GM18951 (cell line): Measurements from ENCODE around the gene SBDS.

Source experiments
- POLR2A ChIP-seq: IDR thresholded peaks from 4 replicates; pipeline ENCODE4 v1.6.1; 2011; ENCODE audit warnings: mild to moderate bottlenecking; ENCODE audit not compliant: insufficient read length, insufficient read depth; ENCODE audit errors: extremely low read depth
- in situ Hi-C: fragments of 300-500 bp; cut with MboI; formaldehyde crosslinking; loops from one replicate; pipeline ENCODE4 v1.12.0; 2022; ENCODE audit warnings: low sequenced_read_pairs, mixed read lengths, inconsistent platforms; ENCODE audit not compliant: unreplicated experiment

Gene SBDS

DNA sequence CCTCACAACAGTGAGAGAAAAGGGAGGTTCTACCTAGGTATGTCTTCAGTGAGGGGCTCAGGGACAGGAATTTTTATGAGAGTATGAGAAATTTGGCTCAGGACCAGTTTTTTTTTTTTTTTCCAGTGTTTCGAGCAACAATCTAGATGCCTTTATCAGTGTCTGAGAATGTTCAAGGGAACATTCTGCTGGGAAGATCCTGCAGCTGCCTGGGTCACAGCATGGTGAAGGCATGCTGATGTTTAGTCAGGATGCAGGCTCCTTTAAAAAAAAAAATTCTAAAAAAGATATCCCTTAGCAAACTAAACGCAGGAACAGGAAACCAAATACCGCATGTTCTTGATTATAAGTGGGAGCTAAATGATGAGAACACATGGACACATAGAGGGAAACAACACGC, 31.0 kb downstream of the SBDS start:
- in situ Hi-C loops, result no loop called here
- TF ChIP-seq POLR2A, result no peak

DNA sequence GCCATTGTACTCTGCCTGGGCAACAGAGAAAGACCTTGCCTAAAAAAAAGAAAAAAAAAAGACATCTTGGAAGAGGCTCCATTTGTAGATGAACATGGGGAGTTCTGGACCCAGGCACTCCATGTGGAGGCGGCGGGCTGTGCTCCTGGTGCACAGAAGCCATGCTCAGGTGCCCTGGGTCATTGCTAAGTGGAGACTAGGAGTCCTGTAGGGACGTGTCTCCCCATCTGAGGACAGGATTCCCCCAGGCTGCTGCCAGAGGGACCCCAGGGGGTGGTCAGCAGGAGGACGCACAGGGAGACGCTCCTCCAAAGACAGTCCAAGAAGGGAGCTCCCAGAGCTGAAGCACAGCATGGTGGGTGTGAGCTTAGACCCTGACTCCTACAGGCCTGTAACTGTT, 34.3 kb downstream of the SBDS start:
- in situ Hi-C loops, result no loop called here
- TF ChIP-seq POLR2A, result no peak

DNA sequence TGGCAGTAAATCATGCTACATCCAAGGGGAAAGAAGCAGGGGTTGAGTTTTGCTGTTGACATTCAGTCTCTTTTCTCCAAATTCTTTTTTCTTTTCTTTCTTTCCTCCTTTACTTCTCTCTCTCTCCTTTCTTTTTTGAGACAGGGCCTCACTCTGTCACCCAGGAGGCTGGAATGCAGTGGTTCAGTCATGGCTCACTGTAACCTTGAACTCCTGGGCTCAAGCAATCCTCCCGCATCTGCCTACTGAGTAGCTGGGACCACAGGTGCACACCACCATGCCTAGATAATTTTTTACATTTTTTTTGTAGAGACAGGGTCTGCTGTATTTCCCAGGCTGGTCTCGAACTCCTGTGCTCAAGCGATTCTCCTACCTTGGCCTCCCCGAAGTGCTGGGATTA, 35.2 kb downstream of the SBDS start:
- in situ Hi-C loops, result no loop called here
- TF ChIP-seq POLR2A, result no peak

DNA sequence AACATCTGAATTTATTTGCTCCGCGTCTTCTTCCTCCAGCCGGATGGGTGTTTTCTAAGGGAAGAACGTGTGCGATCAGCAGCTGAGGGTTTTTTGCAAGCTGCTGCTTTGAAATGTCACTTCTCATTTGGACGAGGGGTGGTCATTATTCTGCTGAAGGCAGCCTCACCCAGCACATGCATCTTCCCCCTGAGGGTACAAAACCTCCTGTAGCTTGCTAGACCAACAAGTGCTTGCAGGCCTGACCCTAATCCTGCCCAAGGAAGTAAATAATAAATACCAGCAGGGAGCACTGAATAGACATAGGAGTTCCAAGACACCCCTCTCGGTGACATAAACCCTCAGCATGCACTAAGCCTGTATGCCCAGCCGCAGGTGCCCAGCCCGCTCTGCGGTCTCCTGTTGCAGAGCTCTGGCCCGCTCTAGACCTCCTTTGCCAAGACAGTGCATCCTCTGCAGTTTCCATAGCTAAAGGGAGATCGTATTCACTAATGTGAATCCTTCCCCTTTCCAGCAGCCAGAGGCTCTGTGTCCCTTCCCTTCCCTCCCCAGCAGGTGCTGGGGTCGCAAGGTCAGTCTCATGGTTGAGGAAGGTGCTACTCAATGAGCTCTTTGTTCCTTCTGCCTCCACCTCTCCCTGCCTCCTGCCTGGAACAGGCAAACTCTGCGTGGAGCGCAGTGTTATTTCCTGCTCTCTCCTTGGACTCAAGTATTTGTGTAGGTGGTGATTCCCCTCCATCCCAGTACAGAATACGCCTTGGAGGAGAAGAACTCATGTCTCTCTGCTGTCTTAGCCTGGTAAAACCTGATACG, 36.6 kb downstream of the SBDS start:
- no peak for TF ChIP-seq POLR2A

DNA sequence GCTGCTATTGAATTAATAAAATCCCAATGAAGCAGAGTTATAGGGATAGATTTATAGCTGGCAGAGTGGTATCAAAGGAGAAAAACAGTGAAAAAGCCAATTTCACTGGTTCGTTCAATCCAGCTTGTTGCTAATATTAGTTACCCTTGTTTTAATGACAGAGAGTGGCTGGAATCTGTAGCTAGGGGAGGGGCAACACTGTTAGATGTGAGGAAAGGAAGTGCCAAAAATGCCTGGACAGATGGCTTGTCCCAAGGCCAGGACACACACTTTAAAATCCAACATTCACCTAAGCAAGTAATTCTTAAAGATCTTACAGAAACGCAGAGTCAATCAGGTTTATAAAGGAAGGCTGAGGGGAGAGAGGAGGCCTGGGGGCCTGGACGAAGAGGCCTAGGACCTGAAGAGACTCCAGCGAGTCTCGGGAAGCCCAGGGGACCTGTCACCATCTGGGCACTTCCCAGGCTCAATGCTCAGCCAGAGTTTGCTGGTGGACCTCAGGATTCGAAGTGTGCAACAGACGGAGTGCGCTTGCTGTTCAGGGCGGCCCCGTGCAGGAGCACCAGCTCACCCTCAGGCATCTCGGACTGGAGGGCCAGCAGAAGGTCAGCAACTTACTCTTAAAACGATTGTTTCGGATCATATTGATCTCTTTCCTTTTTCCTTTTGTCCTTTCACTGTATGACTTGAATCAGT, 37.6 kb downstream of the SBDS start:
- no peak for TF ChIP-seq POLR2A
- in situ Hi-C loops, result no loop called here

More for the DNA sequence above, 36.6 kb downstream of the SBDS start:
- in situ Hi-C loops, result no loop called here

DNA sequence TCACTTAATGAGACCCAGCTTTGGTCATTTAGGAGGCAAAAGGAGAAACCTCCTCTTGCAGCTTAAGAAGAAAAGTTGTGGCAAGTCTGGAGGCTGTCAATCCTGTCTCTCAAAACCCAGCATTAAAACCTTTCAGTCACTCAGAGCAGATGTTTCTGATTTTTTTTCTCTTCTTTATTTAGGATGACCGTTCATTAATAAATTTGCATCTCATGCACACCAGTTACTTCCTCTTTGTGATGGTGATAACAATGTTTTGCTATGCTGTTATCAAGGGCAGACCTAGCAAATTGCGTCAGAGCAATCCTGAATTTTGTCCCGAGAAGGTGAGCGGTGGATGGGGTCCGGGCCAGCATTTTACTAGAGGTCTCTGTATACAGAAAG, 42.4 kb downstream of the SBDS start:
- no peak for TF ChIP-seq POLR2A
- in situ Hi-C loops, result no loop called here

DNA sequence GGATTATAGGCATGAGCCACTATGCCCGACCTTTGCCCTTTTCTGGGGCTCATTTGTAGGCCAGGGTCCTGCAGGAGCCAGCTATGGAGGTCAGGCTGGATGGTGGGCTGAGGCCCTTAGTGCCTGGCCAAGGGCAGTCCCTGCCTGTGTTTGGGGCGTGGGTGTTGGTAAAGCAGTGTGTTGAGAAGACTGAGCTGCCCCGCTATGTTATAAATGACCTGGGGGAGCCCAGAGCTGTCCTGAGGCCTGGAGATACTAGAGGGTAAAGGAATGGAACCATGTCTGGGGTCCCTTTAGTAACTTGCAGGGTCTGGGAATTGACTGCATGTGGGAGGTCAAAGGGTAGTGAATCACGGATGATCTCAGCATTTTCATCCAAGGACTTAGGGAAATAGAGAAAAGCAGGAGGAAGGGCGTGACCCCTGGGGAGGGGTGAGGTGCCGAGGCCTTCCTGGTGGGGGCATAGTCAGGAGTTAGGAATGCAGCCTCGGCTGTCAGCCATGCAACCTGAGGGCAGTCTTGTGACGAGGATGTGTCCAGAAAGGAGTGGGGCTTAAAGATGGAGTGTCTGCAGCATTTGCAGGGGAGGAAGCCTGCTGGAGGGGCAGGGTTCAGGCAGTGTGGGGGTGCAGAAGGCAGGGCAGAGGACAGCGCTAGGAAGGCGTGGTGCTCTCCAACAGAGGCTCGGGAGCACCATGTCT, 42.9 kb downstream of the SBDS start:
- no peak for TF ChIP-seq POLR2A
- in situ Hi-C loops, result no loop called here

DNA sequence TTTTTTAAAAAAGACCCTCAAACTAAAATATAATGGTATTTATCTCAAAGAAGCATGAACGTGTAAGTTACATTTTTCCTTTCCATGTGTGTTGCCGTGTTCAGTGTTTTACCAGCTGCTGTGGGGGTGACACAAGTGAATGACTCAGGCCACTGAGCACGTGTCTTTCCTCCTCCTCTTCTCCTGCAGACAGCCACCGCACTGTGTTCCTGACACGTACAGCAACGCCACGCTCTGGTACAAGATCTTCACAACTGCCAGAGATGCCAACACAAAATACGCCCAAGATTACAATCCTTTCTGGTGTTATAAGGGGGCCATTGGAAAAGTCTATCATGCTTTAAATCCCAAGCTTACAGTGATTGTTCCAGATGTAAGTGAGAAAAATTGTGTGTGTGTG, 44.6 kb downstream of the SBDS start:
- in situ Hi-C loops, result no loop called here
- no peak for TF ChIP-seq POLR2A

DNA sequence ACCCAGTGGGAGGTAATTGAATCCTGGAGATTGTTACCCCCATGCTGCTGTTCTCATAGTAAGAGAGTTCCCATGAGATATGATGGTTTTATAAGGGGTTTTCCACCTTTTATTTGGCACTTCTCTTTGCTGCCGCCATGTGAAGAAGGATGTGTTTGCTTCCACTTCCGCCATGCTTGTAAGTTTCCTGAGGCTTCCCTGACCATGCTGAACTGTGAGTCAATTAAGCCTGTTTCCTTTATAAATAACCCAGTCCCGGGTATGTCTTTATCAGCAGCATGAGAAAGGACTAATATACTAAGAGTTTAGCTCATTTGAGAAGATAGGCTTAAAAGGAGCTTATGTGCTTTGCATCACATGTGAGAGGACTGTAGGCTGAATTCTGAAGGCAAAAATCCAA, 45.1 kb downstream of the SBDS start:
- TF ChIP-seq POLR2A, result no peak
- in situ Hi-C loops, result no loop called here

DNA sequence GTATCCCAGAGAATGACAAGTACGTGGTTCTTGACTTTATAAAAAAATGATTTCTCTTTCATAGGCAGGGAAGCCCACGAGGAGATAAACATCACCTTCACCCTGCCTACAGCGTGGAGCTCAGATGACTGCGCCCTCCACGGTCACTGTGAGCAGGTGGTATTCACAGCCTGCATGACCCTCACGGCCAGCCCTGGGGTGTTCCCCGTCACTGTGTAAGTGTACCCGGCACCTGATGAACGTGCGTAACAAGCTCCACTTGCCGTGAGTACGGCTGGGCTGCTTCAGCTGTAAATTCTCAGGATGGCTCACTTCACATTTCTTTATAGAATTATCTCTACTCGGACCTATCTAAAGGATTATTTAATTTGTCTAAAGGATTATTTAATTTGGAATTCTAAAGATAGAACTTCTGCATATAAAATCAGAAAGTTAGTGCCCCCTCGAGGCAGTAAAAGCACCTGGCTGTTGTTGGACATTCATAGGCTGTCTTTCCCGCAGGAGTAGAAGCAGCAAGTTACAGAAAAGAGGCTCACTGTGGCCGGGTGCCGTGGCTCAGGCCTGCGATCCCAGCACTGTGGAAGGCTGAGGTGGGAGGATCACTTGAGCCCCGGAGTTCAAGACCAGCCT, 46.8 kb downstream of the SBDS start:
- in situ Hi-C loops, result no loop called here

DNA sequence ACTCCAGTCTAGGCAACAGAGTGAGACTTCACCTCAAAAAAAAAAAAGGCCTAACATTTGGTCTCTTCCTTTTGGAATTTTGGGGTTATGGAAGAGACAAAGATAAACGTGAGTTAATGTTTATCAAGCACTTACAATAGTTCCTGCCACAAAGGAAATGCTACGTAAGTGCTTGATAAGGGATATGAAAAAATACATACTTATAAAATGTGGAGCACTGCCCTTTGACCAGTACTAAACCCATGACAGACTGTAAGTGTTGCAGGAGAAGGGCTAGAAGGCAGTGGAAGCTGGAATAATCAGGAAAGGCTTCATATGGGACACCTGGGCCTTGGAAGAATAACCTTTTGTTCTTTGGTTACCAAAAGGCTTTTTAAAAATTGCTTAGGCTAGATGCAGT, 48.8 kb downstream of the SBDS start:
- TF ChIP-seq POLR2A, result no peak
- in situ Hi-C loops, result no loop called here

More for the DNA sequence above, 46.8 kb downstream of the SBDS start:
- TF ChIP-seq POLR2A, result no peak

DNA sequence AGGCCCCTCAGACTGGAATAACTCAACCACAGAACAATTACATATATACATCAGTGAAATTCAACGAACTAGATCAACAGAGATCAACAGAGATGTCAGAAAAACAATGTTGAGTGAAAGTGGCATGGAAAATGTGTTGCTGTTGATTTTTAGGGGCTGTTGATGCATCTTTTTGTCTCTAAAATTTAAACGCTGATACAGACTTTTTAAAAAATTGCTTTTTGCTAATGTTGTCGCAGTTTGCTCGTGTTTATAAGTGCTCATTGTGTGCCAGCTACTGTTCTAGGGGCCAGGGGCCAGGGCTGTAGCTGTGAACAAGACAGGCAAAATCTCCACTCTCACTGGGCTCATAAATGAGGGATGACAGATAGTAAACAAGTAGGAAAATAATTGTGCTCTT, 56.1 kb downstream of the SBDS start:
- in situ Hi-C loops, result no loop called here
- no peak for TF ChIP-seq POLR2A

DNA sequence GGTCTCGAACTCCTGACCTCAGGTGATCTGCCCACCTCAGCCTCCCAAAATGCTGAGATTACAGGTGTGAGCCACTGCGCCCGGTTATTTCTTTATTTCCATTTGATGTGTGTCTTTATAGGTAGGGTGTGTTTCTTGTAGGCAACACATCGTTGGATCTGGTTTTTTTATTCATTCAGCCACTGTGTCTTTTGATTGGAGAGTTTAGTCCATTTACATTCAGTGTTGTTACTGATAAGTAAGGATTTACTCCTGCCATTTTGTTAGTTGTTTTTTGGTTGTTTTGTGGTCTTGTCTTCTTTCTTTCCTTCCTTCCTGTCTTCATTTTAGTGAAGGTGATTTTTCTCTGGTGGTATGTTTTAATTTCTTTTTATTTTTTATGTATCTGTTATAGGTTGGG, 57.4 kb downstream of the SBDS start:
- no peak for TF ChIP-seq POLR2A
- in situ Hi-C loops, result no loop called here
